Activated T-helper 9 cell treated with anti-CD3 and anti-CD28 coated beads, Interleukin-2, amount 50 U/mL, for 16 hours (primary cell): ENCODE data around the gene PAPPA.

Experiments
- DNase-seq: peaks from one replicate; pipeline ENCODE4 v3.0.0-alpha.2; 2020; ENCODE audit warnings: low read depth

PAPPA gene

GRCh38 chr9:116345393-116345792, 191.8 kb downstream of the PAPPA start:
- no peak for DNase-seq

DNA sequence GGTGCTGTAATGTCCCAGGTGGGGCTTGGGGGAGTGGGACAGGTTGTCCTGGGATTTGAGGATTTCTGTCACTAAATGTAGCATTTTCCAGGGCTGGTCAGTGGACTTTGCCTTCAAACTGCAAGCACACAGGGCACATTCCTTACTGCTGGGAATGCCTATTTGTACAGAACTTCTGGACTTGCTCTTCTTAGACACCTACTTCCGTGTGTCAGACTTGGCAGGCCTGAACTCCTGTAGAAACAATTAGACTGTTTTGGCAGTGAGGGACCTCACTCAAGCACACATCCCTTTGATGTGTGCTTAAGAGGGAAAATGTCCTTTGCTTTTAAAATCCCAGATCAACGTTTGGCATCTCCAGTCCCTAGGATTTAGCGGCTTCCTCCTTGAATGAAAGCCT, 192.2 kb downstream of the PAPPA start:
- DNase-seq, result no peak

GRCh38 chr9:116349684-116350083, 196.1 kb downstream of the PAPPA start:
- no peak for DNase-seq

DNA sequence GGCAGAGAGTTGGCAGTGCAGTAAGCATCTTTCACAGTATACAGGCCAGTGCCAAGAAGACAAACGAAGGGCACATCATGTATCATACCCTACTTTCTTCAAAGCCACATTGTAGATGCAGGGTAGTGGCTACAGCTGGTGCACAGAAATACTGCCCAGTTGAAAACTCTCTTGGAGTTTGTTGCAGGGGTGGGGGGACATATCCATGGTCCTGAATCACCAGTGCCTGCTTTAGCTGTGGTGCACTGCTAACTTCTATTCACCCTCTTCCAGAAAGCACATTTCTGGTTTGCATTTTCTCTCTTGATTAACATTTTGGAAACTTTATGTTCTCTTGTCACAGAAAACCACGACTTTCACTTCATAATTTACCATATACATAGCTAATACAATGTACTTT, 196.6 kb downstream of the PAPPA start:
- DNase-seq, result no peak

GRCh38 chr9:116352958-116353357, 199.4 kb downstream of the PAPPA start:
- no peak for DNase-seq

GRCh38 chr9:116355153-116355921, 201.7 kb downstream of the PAPPA start:
- DNase-seq, result no peak

DNA sequence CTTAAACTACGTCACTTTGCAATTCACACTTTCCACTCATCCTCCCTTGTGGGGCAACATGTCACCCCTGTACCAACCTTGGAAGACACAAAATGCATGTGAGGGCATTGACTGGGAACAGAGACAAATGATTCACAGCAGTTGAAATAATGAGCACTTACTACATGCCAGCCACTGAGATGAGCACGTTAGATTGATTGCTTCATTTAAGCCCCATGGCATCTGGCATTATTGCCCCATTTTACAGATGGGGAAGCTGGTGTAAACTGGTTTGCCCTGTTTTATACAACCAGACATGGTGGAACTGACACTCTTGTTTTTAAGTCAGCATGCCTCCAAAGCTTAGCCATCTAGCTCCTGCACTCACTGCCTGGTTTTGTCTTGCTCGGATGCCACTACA, 204.7 kb downstream of the PAPPA start:
- no peak for DNase-seq

- no peak for DNase-seq
These were observed 206.4 kb downstream of the PAPPA start for GRCh38 chr9:116360016-116360415.

DNA sequence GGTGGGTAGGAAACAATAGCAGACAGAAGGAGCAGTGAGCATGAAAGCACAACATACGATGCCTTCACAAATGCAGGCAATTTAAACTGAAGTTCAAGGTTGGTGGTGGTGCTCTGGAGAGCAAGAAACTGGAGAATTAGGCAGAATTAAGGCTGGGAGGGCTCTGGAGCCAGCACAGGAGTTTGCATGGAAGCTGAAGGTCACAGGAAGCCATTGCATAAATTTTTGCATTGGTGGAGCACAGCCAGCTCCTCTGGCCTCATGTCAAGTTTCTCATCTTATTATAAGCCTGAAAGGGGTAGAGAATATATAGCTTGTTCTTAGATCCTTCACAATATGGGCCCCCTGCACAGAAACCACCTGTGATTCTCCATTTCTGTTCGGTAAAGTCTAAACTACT, 207.4 kb downstream of the PAPPA start:
- DNase-seq, result no peak

DNA sequence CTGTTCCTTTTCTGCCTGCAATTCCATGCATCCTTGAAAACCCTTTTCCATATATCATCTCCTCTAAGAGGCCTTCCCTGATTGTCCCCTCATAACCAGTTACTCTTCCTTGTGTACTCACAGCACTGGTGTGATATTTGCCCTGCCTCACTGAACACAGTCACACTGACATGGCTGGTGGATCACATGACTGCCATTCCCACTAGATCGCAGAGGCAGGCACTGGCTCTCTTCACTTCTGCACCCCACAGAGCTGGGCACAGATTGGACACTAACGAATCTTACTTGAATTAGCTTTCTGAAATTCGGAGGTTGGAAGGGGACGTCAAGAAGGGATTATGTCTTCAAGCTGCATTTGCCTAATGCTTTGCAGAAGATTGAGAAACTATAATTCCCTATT, 208.0 kb downstream of the PAPPA start:
- DNase-seq, result no peak

- DNase-seq, result no peak
These were observed 208.9 kb downstream of the PAPPA start for GRCh38 chr9:116362493-116362892.

DNA sequence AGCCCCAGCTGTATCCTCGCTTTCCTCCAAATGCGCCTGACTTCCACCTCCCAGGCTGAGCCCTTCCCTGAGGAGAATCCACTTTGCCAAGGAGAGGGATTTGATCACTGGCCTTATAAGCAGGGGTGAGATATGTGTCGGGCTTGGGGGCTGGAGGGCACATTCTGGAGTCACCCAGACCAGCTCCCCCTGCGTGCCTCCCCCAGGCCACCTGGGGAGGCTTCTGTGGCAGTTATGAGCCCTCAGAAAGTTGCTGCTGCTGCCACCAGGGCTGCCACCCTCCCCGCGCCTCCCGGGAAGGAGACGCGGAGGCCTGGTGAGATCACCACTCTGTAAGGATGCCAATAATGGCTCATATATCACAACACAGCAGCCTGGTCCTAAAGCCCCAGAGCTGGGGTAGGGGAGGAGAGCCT, 211.5 kb downstream of the PAPPA start:
- DNase-seq, result no peak

- no peak for DNase-seq
These were observed 212.7 kb downstream of the PAPPA start for GRCh38 chr9:116366241-116366640.

DNA sequence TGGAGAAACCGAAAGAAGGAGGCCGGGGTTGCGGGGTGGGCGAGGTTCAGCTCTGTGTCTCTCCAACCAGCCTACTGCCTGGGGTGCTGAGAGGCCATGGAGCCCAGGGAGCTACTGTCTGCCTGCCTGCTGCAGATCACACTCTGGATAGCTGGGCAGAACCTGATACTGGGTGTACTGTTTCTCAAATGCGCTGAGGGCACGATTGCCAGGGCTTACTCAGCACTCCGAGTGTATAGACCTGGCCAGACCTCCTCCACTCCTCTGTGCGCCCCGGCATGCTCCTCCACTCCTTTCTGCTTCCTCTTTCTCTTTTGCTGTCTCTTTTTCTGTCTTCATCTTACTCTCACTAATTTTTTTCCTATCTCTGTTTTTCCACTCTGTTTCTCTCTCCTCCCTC, 215.1 kb downstream of the PAPPA start:
- no peak for DNase-seq

- no peak for DNase-seq
These were observed 216.1 kb downstream of the PAPPA start for GRCh38 chr9:116369706-116370105.

DNA sequence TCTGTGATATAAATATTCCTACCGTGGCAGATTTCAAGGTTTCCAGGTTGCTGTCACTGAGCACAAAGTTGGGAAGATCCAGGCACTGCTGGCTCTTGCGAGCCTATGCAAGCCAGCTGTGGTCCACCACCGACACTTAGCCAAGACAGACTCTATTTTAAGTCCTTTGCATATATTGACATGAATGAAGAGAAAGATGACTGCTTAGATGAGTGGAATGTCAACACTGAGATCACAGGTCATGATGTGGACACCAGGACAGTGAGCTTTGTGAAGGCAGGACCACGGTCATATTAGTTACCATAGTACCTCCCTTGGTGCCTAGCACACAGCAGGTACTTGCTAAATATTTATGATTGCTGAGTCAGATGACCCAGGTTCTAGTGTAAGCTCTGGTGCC, 217.0 kb downstream of the PAPPA start:
- DNase-seq, result no peak

DNA sequence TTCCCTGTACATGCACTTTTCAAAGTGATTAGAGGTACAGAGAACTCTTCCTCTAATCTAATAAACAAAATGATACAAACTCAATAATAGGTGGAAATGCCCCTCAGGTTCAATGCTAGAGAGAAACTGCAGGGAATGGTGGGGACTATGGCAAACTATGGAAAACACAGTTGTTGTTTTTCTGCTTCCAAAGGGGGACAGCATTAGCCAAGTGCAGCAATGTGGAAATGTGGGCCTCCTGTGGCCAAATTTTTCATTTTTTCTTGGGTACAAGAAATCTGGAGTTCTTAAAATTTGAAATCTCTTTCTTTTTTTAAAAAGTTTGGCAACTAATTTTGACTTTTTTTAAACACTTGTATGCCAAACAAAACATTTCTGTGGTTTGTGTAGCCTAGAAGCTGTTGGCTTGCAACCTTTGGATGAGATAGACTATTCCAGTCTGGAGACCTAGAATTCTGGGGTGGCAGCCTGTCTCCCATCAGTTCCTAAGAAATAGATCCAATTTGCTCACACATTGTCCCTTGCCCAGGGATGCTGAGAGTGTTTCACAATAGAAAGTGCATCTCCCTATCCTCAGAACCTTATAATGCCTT, 218.6 kb downstream of the PAPPA start:
- DNase-seq, result no peak

DNA sequence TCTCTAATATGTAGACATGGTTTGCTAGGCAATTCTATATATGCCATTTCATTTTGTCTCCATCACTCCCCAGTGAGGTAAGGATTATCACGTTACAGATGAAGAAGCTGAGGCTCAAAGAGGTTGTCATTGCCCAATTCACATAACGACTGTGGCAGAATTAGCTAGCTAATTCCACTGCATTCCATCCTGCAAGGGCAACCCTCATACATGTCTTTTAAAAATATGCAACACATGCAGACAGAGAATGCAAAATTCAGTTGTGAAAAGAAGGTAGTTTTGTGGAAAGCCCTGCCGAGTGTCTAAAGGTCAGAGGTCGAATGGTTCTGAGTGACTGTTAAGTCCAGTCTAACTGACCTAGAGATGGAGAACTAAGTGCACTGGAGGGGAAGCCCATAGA, 219.2 kb downstream of the PAPPA start:
- no peak for DNase-seq

DNA sequence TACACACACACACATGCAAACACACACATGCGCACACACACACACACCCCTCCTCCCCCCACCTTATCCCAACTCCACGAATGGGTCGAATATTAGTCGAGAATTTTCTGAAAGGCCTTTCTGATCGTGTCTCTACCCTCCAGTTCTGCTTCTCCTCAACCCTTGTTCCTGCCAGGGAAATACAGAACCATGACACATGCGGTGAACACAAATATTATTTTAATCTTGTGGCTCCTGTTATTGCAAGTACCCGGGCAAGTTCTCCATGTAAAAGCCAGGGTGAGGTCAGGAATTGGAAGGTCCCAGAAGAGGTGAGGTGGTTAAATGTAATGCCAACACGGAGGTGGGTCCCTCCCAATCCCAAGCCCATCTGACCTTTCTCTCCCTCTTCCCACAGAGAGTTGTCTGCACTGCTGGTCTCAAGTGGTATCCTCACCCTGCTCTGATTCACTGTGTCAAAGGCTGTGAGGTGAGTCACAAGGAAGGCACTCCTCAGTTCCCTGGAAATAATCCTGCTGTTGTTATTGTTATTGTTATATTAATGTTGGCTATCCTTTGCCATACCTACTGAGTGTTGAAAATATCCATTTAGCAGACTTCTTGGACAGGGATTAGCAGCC, 223.7 kb downstream of the PAPPA start:
- DNase-seq, result no peak

DNA sequence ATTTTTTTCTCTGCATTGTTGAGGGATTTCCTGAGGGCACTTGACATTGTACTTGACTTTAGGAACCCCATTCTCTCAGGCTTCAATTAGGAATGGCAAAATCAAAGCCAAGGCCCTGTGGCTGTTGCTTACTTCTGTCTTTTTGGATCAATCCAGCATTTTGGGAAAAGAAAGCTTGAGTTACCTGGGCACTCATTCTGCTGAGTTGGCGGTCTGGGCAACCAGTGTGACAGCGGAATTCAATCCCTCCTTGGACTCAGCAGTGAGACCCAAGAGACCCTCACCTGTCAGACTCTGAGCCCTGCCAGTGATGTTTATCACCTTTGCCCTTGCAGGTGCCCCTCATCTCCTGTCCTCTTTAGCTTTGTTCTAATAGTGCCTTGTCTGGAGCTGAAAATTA, 225.3 kb downstream of the PAPPA start:
- DNase-seq, result no peak

DNA sequence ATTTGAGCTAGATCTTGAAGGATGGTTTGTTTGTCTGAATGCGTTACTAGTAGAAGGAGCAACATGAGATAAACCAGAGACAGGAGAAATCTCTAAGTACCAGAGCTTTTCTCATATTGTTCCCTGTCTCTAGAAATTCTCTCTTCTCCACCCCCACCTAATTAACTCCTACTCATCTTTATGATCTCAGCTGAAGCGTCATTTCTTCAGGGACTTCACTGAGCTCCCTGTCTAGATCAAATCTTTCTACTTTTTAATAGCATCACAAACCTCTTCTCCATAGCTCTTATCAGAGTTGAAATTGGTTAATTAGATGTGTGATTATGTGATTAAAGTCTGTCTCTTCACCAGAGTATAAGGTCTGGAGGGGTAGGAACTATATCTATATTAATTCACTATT, 226.2 kb downstream of the PAPPA start:
- no peak for DNase-seq

DNA sequence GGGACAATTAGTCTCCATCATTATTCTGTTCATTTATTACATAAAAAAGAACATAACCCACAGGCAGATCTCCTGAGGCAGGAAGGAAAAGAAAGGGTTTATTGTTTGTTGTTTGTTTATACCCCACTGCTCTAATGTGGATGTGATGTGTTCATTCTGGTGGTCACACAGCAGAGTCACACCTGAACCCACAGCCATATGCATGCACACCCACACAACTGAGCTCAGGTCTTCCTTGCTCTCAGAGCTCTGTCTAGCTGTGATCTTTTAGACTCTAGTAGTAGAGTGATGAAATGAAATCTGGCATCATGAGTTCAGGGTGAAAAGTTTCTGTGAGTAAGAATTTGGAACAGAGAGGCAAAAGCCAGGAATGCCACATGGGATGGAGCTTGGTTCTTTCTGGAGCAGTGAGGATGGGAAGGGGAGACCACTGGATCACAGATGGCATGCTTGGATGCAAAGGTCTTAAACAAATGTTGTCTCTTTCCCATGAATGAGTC, 227.0 kb downstream of the PAPPA start:
- DNase-seq, result no peak

- DNase-seq, result no peak
These were observed 227.8 kb downstream of the PAPPA start for GRCh38 chr9:116381350-116381749.
